CD4-positive, alpha-beta T cell (primary cell): Measurements from ENCODE around the gene KIF3C. TPM values are rescaled to one million over a fixed set of nuclear protein-coding genes. Genes with fewer than 3 reads are reported as not detected.
A peak's percentile ranks its signal among the peaks of the same experiment; 100 is the strongest.
"Not testable (repeated sequence)": the region's sequence is repeated elsewhere in the genome, so short reads cannot be mapped to it uniquely, and the experiment has no call there.

Experiments
- ATAC-seq: fragments of 200-7000 bp; cut with Tn5 transposase; one replicate; pipeline ENCODE4 v1.10.0; 2022; ENCODE audit warnings: mild to moderate bottlenecking; ENCODE audit not compliant: poor library complexity
- CTCF ChIA-PET: fragments of 350-600 bp; sonication (Branson Sonifier 250); formaldehyde crosslinking; loops from one replicate; lab custom pipeline; 2021; ENCODE audit warnings: antibody characterized with exemption, inconsistent platforms; lab: Charles Lee
- POLR2A ChIA-PET: fragments of 350-600 bp; sonication (Branson Sonifier 250); formaldehyde crosslinking; loops from one replicate; lab custom pipeline; 2021; ENCODE audit warnings: antibody characterized with exemption, inconsistent platforms; lab: Charles Lee
- DNase-seq, 14 experiments: peaks; one replicate each; pipeline ENCODE4 v3.0.0-alpha.2; 2013 to 2020; ENCODE audit warnings: mixed read lengths in 2 of 14
- H3K27ac ChIP-seq, 2 donors: one replicate each; pipeline versions ENCODE4 v1.5.1 to v1.7.0; 2013; ENCODE audit warnings: low read length in 2 of 2, low read depth in 1 of 2, mild to moderate bottlenecking in 1 of 2
- H3K27me3 ChIP-seq, 2 experiments: 1 replicate in 1 of 2; 2 replicates in 1 of 2; pipeline versions ENCODE4 v1.6.1 to v1.7.0; 2013; ENCODE audit warnings: low read length in 2 of 2, control low read depth in 1 of 2, mild to moderate bottlenecking in 1 of 2, moderate library complexity in 1 of 2; ENCODE audit not compliant: insufficient read depth in 2 of 2, control insufficient read depth in 1 of 2
- H3K36me3 ChIP-seq: one replicate; pipeline ENCODE4 v1.6.1; 2013; ENCODE audit warnings: low read length, control low read depth; ENCODE audit not compliant: insufficient read depth
- H3K4me1 ChIP-seq: one replicate; pipeline ENCODE4 v1.6.1; 2013; ENCODE audit warnings: low read length, control low read depth; ENCODE audit not compliant: insufficient read depth
- H3K4me3 ChIP-seq: one replicate; pipeline ENCODE4 v1.5.1; 2013; ENCODE audit warnings: mild to moderate bottlenecking, low read length, moderate library complexity
- H3K9me3 ChIP-seq, 2 experiments: 1 replicate in 1 of 2; 2 replicates in 1 of 2; pipeline versions ENCODE4 v1.6.1 to v1.7.0; 2013; ENCODE audit warnings: low read length in 2 of 2, mild to moderate bottlenecking in 2 of 2, control low read depth in 1 of 2, moderate library complexity in 1 of 2; ENCODE audit not compliant: control insufficient read depth in 1 of 2, insufficient read depth in 1 of 2
- H3K27ac Mint-ChIP-seq: one replicate; pipeline ENCODE4 v1.8.0; 2020; ENCODE audit warnings: mixed read lengths
- H3K27me3 Mint-ChIP-seq: one replicate; pipeline ENCODE4 v1.8.0; 2021; ENCODE audit warnings: mixed read lengths
- H3K36me3 Mint-ChIP-seq: one replicate; pipeline ENCODE4 v1.8.0; 2021; ENCODE audit warnings: low read depth, mixed read lengths
- H3K4me1 Mint-ChIP-seq: one replicate; pipeline ENCODE4 v1.8.0; 2021; ENCODE audit warnings: low read depth, mixed read lengths
- H3K4me3 Mint-ChIP-seq: one replicate; pipeline ENCODE4 v1.8.0; 2020; ENCODE audit warnings: mild to moderate bottlenecking, mixed read lengths
- H3K9me3 Mint-ChIP-seq: one replicate; pipeline ENCODE4 v1.8.0; 2020; ENCODE audit warnings: mixed read lengths
- intact Hi-C, 2 experiments: fragments of 100-400 bp; cut with DNase I in 1 of 2; cut with micrococcal nuclease in 1 of 2; formaldehyde crosslinking; loops; one replicate each; pipeline versions ENCODE4 v1.15.1 to v1.9.0; 2023 to 2025; cut with DNase I, micrococcal nuclease
- total RNA-seq, 174 experiments: library from RNA in 2 of 174; stranded (reverse) in 2 of 174; gene quantifications; one replicate each; pipeline ENCODE4 v1.2.3 and lab custom pipeline; 2021 to 2026
- TF ChIP-seq, protein P1 (sequence below): fragments of 200-600 bp; IDR thresholded peaks from one replicate; pipeline ENCODE4 v1.8.0; 2022; ENCODE audit warnings: antibody characterized with exemption, mild to moderate bottlenecking

The KIF3C gene
- total RNA-seq, 2 experiments from 2014 or later = 1.8 to 3.4 TPM

DNA sequence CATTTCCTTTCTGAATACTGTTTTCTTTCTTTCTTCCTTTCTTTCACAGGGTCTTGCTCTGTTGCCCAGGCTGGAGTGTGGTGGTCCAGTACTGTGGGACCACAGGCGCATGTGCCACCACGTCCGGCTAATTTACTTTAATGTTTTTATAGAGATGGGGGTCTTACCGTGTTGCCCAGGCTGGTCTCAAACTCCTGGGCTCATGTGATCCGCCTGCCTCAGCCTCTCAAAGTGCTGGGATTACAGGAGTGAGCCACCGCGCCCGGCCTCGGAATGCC, 68.7 kb downstream of the KIF3C start:
- H3K4me1 Mint-ChIP-seq = peaks cover 24% of the 10 kb centered on the region
- POLR2A ChIA-PET = interaction anchor here (0.6 kb wide), 1 partner anchor 35 kb away, joined by 3 read pairs; the partner anchor contains the start of gene ASXL2
- CTCF ChIA-PET, H3K4me3 ChIP-seq, H3K27ac Mint-ChIP-seq, intact Hi-C loops, H3K36me3 ChIP-seq, H3K4me3 Mint-ChIP-seq, H3K27me3 ChIP-seq, H3K9me3 Mint-ChIP-seq, H3K27me3 Mint-ChIP-seq, ATAC-seq, H3K27ac ChIP-seq, H3K36me3 Mint-ChIP-seq, H3K4me1 ChIP-seq, DNase-seq, H3K9me3 ChIP-seq: not testable (repeated sequence)

DNA sequence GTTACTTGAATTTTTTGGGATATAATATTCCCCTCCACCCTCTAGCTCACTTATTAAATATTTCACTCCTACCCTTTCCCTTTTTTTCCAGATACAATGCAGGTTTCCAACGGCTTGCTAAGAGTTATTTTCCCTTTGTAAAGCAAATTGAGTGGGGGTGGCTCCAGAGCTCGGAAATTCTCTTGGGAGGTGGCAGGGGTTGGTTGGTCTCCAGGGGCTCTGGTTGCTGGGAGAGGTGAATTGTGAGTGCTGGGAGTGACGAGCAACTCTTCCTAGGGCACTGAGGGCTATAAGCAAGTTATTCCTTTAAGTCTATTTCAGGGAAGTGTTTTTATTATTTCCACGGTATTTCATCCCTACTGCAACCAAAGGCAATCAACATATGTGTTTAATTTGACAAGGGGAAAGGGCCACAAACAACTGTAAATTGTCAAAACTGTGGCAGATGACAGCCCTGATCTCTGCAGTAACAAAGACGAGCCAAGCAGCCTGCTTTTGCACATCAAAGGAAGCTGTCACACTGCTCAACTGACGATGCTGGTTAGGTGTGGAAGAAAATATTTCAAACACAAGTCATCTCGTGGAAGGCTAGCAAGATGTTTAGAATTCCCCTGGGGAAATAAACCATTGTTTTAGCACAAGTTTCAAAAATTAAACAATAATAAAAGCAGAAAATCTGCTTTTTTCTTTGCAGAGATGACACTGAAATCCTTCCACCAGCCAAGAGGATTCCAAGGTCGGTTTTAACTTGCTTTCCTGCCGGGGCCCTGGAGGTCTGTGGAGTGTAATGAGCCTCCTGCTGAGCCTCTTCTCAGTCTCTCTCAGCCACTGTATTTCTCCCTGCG, 69.2 kb downstream of the KIF3C start:
- no peaks in the 10 kb centered on the region for H3K27me3 ChIP-seq
- H3K4me1 Mint-ChIP-seq = peaks cover 24% of the 10 kb centered on the region
- no peaks in the 10 kb centered on the region for H3K27me3 Mint-ChIP-seq
- H3K9me3 Mint-ChIP-seq = no peaks in the 10 kb centered on the region
- no peak overlapping the region for H3K4me3 Mint-ChIP-seq
- POLR2A ChIA-PET = interaction anchor here (0.6 kb wide), 1 partner anchor 35 kb away, joined by 3 read pairs; the partner anchor contains the start of gene ASXL2
- intact Hi-C loops = no loop called here
- DNase-seq = no peak
- H3K4me3 ChIP-seq = no peak overlapping the region
- CTCF ChIA-PET = no interaction called here
- H3K27ac Mint-ChIP-seq = no peak overlapping the region
- H3K36me3 ChIP-seq = no peaks in the 10 kb centered on the region
- peak; percentile 56 for ATAC-seq
- H3K9me3 ChIP-seq = no peaks in the 10 kb centered on the region
- no peak overlapping the region for H3K27ac ChIP-seq
- H3K36me3 Mint-ChIP-seq = no peaks in the 10 kb centered on the region
- TF ChIP-seq, protein P1, sequence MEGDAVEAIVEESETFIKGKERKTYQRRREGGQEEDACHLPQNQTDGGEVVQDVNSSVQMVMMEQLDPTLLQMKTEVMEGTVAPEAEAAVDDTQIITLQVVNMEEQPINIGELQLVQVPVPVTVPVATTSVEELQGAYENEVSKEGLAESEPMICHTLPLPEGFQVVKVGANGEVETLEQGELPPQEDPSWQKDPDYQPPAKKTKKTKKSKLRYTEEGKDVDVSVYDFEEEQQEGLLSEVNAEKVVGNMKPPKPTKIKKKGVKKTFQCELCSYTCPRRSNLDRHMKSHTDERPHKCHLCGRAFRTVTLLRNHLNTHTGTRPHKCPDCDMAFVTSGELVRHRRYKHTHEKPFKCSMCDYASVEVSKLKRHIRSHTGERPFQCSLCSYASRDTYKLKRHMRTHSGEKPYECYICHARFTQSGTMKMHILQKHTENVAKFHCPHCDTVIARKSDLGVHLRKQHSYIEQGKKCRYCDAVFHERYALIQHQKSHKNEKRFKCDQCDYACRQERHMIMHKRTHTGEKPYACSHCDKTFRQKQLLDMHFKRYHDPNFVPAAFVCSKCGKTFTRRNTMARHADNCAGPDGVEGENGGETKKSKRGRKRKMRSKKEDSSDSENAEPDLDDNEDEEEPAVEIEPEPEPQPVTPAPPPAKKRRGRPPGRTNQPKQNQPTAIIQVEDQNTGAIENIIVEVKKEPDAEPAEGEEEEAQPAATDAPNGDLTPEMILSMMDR = no peak
- peaks cover 10% of the 10 kb centered on the region for H3K4me1 ChIP-seq

DNA sequence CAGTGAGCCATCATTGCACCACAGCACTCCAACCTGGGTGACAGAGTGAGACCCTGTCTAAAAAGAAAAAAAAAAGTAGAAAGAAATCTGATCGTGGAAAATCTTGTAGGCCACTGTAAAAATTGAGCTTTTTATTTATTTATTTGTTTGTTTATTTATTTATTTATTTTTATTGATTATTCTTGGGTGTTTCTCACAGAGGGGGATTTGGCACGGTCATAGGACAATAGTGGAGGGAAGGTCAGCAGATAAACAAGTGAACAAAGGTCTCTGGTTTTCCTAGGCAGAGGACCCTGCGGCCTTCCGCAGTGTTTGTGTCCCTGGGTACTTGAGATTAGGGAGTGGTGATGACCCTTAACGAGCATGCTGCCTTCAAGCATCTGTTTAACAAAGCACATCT, 72.7 kb downstream of the KIF3C start:
- ATAC-seq, intact Hi-C loops, H3K27me3 Mint-ChIP-seq, H3K27ac Mint-ChIP-seq, H3K27ac ChIP-seq, DNase-seq, H3K4me3 Mint-ChIP-seq, H3K27me3 ChIP-seq, H3K9me3 Mint-ChIP-seq, H3K36me3 Mint-ChIP-seq, H3K36me3 ChIP-seq, H3K9me3 ChIP-seq, CTCF ChIA-PET, H3K4me3 ChIP-seq, POLR2A ChIA-PET, H3K4me1 ChIP-seq: not testable (repeated sequence)
- peaks cover 12% of the 10 kb centered on the region for H3K4me1 Mint-ChIP-seq

DNA sequence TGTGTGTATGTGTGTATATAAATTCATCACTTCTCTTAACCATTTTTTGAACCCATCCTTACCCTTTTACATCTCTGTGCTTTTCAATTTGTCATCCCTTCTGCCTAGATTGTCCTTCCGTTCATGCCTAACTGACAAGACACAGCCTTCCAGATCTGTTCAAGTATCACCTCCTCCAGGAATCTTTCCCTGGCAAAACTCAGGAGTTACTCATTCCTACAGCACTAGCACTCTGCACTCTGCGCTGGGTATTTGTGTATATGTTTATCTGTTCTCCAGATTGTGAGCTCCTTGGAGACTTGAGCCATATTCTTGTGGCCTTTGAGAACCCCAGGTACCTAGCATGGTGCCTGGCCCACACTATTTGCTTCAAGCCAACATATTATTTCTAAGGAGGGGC, 77.2 kb downstream of the KIF3C start:
- H3K4me3 ChIP-seq = no peak overlapping the region
- Mint-ChIP-seq H3K4me3 (no peak overlapping the region), H3K27me3 (peaks cover 5% of the 10 kb centered on the region), H3K4me1 (no peaks in the 10 kb centered on the region), H3K36me3 (no peaks in the 10 kb centered on the region), H3K27ac (no peak overlapping the region), H3K9me3 (no peaks in the 10 kb centered on the region)
- ChIA-PET POLR2A (no interaction called here), CTCF (no interaction called here)
- no peak overlapping the region for H3K27ac ChIP-seq
- no peak for DNase-seq
- TF ChIP-seq, protein P1 = no peak
- no peaks in the 10 kb centered on the region for H3K36me3 ChIP-seq
- peaks cover 0 to 2% of the 10 kb centered on the region in 2 experiments for H3K27me3 ChIP-seq
- no peaks in the 10 kb centered on the region for H3K4me1 ChIP-seq
- intact Hi-C loops = no loop called here
- no peak for ATAC-seq
- no peaks in the 10 kb centered on the region for H3K9me3 ChIP-seq
